Left colon (tissue), 2 donors: ENCODE measurements around the gene ARSD. TPM values are rescaled to one million over a fixed set of nuclear protein-coding genes. Genes with fewer than 3 reads are reported as not detected.
A peak's percentile ranks its signal among the peaks of the same experiment; 100 is the strongest.
"Not testable (repeated sequence)": the region's sequence is repeated elsewhere in the genome, so short reads cannot be mapped to it uniquely, and the experiment has no call there.

ENCODE experiments used
- ATAC-seq: fragments of 200-7000 bp; cut with Tn5 transposase; one replicate; pipeline ENCODE4 v1.9.1; 2020; ENCODE audit warnings: mild to moderate bottlenecking, moderate library complexity
- DNase-seq, 2 donors: peaks; one replicate each; pipeline ENCODE4 v3.0.0-alpha.2; 2020
- intact Hi-C, 2 donors: fragments of 100-400 bp; cut with DNase I in 1 of 2; cut with micrococcal nuclease in 1 of 2; formaldehyde crosslinking; loops; one replicate each; pipeline versions ENCODE4 v1.11.2 to v1.14.0; 2022; cut with DNase I, micrococcal nuclease
- total RNA-seq, 2 donors: library from RNA; stranded (reverse); fragmentation: NEBNext Ultra II Directional; extraction: Animal tissue kit (Norgen Biotek cat#: 25700); gene quantifications; one replicate each; pipeline ENCODE4 v1.2.1, GENCODE V29; 2021
- donor health status: DM: no; HTN: no; CAD: no.
- donor health status: DM: yes; HTN: yes; CAD: no.

ARSD gene
- total RNA-seq, 2 donors from 2014 or later, result 93.1 to 104 TPM

DNA sequence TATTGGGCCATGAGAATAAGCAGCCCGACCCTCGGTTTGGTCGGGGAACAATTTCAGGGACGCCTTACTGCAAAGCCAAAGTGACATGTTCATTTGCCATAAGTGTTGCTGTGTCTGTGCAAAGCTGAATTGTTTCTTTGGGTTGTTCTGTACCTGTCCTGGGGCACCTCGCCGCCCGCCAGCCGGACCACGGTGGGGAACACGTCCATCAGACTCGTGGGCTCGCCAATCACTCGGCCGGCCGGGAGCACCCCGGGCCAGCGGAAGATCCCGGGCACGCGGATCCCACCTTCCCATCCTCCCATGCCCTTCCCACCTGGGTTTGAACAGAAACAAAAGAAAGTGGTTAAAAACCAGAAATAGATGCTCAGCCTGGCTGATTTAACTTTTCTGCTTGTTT, 8.8 kb upstream of the ARSD start:
- ATAC-seq, DNase-seq, intact Hi-C loops: not testable (repeated sequence)

DNA sequence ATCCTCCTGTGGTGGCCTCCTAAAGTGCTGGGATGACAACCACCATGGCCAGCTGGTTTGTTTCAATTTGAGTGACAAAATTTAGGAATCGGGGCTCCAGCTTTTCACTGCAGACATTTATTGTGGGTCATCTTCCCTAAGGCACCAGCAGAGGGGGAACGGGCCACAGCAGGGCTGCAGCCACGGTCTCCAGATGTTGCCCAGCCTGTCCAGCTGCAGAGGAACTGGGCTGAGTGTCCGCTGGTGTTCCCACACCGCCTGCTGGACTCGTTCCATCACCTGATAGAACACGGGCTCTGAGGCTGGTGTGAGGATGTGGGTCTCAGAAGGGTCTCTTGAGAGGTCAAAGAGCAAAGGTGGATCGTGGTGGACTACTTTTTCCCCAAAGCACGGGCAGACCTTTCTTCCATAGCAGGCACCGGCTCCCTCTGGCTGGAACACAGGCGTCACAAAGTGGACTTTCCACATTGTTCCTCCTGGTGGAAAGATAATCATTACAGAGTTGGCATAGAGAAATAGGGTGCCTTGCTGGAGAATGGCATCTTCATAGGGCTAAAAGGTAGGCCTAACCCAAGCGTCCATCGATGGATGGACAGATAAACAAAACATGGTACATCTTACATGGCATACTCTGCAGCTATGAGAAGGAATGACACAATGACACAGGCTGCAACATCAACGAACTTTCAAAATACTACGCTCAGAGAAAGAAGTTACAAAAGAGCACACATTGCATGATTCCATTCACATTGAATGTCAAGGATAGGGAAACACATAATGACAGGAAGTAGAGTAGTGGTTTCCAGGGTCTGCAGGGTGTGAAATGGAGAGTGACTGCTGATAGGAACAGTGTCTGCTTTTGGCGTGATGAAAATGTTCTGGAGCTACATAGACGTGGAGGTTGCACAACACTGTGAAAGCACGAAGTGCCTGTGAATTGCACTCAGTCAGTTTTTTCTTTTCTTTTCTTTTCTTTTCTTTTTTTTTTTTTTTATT, 5.9 kb upstream of the ARSD start:
- DNase-seq (no peak), ATAC-seq (no peak)
- intact Hi-C loops, result no loop called here

DNA sequence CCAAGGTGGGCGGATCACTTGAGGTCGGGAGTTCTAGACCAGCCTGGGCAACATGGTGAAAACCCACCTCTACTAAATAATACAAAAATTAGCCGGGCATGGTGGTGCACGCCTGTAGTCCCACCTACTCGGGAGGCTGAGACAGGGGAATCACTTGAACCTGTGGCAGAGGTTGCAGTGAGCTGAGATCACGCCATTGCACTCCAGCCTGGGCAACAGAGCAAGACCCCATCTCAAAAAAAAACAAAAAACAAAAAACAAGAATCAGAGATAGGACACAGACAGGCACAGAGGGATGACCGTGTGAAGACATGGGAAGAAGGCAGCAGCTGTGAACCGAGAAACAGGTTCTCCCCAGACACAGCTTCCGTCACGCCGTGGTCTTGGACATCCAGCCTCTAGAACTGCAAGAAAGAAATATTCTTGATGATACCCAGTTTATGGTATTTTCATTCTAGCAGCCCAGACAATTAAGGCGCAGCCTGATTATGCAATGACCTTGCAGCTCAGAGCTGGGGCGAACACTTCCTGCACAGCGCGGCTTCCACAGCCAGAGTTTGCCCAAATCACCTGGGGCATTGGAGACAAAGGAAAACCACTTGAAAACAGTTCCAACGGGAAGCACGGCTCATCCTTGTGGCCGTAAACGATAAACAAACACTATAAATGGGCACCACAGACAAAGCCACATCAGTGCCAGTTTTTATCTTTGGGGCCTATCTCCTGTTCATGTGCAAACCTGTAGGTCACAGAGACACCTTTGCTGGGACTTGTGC, 4.2 kb upstream of the ARSD start:
- intact Hi-C loops, result no loop called here
- peak; percentile 28 for ATAC-seq
- DNase-seq, result peak; percentile 26 to 41

DNA sequence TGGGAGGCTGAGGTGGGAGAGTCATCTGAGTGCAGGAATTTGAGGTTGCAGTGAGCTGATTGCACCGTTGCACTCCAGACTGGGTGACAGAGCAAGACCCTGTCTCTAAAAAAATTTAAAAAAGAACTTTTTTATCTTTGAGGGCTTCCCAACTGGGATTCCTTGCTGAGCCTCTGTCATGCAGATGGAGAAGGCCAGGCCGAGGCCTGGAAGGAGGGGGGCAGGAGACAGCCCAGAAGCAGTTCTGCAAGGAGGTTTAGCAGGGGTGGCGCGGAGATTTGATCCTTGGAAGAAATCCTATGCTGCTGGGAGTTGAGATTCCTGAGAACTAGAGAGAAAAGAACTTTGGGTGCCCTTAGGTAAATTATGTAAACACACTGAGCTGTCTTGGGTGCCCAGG, 2.5 kb upstream of the ARSD start:
- DNase-seq (no peak), ATAC-seq (no peak)
- intact Hi-C loops, result no loop called here

DNA sequence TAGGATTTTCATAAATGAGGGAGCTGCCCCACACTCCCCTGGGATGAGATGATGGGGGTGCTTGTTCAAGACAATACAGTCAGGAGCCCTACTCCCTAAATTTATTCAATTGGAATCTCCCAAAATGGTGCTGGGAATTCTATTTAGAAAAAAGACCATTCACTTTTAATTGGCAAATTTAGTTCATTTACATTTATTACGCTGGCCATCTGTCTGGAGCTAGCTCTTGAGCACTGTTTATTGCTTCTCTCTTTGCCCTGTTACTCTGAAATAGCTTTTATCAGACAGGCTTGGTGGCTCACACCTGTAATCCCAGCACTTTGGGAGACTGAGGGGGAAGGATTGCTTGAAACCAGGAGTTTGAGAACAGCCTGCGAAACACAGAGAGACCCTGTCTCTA, 2.0 kb upstream of the ARSD start:
- intact Hi-C loops, result no loop called here
- no peak for DNase-seq
- ATAC-seq, result no peak

DNA sequence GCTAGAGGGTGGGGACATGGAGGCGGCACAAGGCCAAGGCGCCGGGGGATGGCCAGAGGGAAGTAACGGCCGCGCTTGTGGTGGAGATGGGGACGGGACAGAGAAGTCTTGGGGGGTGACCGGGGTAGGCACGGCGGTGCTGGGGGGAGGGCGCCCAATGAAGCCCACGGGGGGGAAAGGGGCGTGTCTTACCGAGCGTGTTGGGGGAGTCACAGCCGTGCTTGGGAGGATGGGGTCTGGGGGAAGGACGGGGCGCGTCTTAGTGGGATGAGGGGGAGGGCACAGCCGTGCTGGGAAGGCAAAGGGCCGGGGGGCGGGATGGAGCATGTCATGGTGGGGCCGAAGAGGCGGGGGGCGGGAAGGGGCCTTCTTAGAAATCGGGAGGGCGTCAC, 952 bp downstream of the ARSD start:
- ATAC-seq (peak; percentile 36), DNase-seq (peak; percentile 58 to 65)
- intact Hi-C loops, result no loop called here

DNA sequence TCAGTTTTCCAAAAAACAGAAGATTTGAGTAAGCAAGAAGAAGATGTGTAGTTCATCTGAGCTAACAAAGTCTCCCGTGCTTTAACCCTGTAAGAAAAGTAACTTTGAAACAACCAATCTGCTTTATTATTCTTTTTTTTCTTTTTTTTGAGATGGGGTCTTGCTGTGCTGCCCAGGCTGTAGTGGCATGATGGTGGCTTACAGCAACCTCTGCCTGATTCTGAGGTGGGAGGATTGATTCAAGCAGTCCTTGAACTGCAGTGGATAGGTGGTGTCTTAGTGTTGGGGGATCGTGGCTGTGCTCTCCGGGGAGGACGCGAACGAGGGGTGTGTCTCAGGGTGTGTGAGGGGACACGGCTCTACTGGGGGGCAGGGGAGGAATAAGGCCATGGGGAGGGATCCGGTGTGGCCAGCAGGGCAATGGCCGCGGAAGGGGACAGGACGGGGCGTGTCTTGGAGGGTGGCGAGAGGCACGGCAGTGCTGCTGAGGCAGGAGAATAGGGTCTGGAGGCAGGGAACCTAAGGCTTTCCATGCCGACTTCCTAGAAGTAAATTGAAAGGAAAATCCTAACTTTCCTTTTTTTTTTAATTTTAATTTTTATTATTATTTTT, 2.4 kb downstream of the ARSD start:
- no peak for DNase-seq
- intact Hi-C loops, result no loop called here
- ATAC-seq, result no peak

DNA sequence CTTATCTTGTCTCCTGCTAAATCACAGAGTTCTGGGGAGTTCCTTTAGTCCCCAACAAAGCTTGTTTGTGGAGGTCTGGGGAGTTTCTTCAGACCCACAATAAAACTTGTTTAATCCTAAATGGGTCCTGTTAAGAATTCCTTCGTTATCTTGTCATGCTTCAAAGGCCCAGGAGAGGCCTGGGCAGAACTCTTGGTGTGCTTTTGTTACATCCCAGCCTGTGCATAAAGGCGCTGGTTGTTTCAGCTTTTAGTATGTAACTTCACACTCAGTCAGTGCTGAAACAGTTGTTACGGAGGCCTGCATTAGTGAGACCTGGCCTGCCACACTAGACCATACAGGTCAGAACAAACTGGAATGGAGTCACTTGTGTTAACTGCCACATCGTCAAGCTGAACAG, 2.9 kb downstream of the ARSD start:
- ATAC-seq, DNase-seq, intact Hi-C loops: not testable (repeated sequence)

DNA sequence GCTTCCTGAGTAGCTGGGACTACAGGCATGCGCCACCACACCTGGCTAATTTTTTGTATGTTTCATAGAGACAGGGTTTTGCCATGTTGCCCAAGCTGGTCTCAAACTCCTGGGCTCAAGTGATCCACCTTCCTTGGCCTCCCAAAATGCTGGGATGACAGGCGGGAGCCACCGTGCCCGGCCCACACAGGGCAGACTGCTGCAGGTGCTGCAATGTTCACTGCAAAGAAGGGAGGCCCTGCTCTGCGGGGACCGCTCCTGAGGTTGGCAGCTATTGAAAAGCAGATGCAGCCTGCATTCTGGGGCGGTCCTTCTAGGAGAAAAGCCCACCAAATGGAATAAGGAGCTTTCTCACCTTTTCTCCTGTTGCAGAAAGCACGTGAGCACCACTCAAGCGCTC, 5.0 kb downstream of the ARSD start:
- DNase-seq, result no peak
- intact Hi-C loops, result no loop called here
- no peak for ATAC-seq

DNA sequence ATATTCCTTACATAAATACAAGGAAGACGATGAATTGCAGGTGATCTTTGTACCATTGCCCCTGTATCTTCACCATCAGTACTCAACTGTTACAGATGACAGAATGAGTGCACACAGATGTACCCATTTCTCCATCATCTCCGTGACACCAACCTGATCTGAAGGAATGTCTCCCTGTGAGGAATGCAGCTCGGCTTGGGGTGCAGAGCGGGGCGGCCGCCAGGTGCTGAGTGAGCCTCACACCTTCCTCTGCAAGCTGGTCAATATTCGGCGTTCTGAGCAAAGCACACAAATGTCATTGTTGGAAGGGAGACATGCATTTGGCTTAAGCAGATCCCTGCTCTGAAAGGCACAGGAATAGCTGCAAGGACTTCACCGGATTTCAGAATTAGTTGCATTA, 7.4 kb downstream of the ARSD start:
- DNase-seq, result no peak
- intact Hi-C loops, result no loop called here
- ATAC-seq, result peak; percentile 7

DNA sequence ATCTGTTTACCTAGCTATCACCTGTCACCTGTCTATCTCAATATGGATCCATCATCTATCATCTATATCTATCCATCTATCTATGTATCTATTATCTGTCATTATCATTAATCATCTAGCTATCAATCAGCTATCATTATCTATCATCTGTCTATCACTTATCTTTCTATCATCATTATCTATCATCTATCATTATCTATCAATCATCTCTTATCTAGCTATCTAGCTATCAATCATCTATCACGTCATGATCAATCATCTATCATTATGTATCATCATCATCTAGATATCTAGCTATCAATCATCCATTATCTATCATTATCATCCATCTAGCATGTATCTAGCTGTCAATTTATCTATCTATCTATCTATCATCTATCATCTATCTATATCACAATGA, 7.9 kb downstream of the ARSD start:
- DNase-seq (no peak), ATAC-seq (no peak)
- intact Hi-C loops, result no loop called here

DNA sequence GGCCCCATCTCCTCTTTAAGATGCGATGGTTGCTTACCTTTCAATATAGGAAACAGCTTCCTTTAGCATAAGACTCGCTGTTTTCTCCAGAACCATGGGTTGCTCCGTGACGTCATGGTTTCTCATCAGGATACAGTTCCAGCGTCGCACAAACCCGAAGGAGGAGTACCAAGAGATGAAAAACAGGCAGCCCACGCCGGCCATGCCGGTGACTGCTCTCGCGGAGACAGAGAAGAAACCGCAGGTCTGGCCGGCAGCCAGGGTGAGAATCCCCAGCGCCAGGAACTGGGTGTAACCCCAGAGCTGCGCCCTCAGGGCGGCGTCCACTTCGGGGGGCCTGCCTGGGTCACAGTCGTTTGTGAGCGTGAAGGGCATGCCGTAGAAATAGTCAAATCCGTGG, 11.4 kb downstream of the ARSD start:
- intact Hi-C loops, result no loop called here
- ATAC-seq (no peak), DNase-seq (no peak)

DNA sequence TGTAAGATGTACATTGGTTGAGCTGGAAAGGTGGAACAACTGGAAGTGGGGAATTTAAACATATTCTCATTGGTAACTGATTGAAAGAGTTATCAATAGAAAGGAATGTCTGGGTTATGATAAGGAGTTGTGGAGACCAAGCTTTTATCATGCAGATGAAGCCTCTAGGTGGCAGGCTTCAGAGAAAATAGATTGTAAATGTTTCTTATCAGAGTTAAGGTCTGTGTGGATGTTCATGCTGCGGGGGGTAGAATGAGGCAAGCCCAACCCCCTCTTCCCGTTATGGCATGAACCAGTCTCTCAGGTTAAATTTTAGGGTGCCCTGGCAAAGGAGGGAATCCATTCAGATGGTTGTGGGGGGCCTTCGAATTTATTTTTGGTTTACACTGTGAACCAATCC, 16.0 kb downstream of the ARSD start:
- ATAC-seq (peak; percentile 44), DNase-seq (no peak)

DNA sequence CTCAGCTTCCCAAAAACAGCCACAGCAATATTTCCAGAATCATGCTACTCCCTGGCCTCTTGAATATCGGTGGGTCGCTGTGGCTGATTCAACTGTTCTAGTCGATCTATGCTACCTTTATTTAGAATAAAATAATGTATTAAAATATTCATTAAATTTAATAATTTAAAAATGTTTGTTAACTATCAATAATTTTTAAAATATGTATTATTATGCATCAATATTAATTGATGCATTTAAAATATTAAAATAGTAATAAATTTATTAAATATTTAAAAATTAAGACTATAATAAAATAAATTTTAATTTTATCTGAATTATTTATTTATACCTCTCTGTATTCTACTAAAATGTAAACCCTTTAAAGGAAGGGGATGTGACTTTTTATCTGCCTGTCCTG, 19.0 kb downstream of the ARSD start:
- intact Hi-C loops, result no loop called here

More for the DNA sequence above, 16.0 kb downstream of the ARSD start:
- intact Hi-C loops, result no loop called here

DNA sequence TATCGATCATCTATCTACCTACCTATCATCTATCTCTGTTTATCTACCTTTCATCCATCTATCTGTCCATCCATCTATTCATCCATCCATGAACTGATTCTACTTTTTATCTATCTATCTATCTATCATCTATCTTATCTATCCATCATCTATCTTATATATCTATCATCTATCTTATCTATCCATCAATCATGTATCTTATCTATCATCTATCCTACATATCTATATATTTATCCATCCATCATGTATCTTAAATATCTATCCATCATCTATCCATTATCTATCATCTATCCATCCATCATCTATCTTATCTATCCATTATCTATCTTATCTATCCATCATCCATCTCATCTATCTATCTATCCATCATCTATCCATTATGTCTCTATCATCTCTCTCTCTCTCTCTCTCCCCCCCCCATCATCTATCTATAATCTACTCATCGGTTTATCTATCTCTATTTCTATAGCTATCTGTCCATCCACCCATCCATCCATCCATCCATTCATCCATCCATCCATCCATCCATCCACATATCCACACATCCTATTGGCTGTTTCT, 20.9 kb downstream of the ARSD start:
- intact Hi-C loops, result no loop called here
- DNase-seq (no peak), ATAC-seq (no peak)

More for the DNA sequence above, 19.0 kb downstream of the ARSD start:
- ATAC-seq (no peak), DNase-seq (no peak)

DNA sequence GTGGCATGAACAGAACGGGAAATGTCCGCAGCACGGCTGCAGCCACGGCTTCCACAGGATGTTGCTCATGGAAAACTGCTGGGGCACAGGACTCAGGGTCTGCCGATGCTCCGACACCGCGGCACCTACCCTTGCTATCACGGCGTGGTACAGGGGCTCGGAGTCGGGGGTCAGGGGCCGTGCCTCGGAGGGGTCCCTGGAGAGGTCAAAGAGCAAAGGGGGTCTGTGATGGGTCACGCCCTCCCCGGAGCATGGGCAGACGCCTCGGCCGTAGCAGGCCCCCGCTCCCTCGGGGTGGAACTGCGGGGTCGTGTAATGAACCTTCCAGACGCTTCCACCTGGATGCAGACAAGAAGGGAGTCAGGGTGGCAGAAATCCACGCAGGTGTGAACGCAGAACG, 21.8 kb downstream of the ARSD start:
- ATAC-seq (no peak), DNase-seq (no peak)
- intact Hi-C loops, result no loop called here

DNA sequence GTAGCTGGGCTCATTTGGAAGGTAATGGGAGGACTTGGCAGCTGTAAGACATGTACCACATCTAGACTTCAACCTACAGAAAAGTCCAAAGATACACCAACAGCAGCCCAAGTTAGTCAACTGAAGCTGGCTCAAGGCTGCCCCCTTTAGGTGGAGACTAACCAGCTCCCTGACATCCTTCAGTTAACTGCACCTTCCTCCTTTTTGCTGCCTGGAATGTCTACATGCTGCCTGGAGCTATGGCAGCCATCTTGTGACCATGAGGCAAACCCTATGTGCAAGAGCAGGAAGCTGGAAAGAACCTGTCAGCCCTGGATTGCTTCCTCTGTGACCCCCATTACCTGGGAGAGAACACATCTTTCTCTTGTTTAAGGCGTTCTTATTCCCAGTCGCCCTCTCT, 25.8 kb downstream of the ARSD start:
- intact Hi-C loops, result no loop called here
- ATAC-seq (no peak), DNase-seq (no peak)

DNA sequence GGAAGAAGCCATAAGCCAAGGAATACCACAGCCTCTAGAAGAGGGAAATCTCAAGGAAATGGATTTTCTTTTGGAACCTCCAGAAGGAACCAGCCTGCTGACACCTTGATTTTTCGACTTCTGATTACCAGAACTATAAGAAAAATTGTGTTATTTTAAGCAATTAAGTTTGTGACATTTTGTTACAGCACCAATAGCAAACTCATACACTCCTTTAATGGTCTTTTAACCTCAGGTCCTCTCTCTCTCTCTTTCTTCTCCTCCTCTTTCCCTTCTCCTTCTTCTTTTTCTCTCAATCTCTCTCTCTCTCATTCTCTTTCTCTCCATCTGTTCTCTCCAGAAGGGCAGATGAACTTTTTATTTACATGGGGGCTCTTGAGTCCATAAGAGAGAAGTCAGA, 26.3 kb downstream of the ARSD start:
- intact Hi-C loops, result no loop called here
- DNase-seq, result no peak
- ATAC-seq, result no peak

DNA sequence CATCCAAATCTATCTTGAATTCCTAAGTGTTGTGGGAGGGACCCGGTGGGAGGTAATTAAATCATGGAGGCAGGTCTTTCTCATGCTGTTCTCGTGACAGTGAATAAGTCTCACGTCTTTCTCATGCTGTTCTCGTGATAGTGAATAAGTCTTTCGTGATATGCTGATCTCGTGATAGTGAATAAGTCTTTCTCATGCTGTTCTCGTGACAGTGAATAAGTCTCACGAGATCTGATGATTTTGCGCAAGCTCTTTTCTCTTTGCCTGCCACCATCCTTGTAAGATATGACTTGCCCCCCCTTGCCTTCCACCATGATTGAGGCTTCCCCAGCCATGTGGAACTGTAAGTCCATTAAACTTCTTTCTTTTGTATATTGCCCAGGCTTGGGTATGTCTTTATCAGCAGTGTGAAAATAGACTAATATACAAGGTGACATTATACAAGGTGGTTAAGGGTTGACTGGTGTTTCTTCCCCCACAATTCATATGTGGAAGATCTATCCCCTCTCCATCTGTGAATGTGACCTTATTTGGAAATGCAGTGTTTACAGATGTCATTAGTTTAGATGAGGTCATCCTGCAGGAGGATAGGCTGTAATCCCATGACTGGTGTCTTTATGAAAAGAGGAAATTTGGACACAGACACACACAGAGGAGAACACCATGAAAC, 27.6 kb downstream of the ARSD start:
- intact Hi-C loops, result no loop called here
- ATAC-seq, result no peak

More for the DNA sequence above, 27.6 kb downstream of the ARSD start:
- no peak for DNase-seq
